Measurements from ENCODE around the gene CPEB4.

- TF ChIP-seq, protein P1, sequence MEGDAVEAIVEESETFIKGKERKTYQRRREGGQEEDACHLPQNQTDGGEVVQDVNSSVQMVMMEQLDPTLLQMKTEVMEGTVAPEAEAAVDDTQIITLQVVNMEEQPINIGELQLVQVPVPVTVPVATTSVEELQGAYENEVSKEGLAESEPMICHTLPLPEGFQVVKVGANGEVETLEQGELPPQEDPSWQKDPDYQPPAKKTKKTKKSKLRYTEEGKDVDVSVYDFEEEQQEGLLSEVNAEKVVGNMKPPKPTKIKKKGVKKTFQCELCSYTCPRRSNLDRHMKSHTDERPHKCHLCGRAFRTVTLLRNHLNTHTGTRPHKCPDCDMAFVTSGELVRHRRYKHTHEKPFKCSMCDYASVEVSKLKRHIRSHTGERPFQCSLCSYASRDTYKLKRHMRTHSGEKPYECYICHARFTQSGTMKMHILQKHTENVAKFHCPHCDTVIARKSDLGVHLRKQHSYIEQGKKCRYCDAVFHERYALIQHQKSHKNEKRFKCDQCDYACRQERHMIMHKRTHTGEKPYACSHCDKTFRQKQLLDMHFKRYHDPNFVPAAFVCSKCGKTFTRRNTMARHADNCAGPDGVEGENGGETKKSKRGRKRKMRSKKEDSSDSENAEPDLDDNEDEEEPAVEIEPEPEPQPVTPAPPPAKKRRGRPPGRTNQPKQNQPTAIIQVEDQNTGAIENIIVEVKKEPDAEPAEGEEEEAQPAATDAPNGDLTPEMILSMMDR (IDR thresholded peaks at IDR 0.05) = no peak
- TF ChIP-seq POLR2A (IDR thresholded peaks at IDR 0.05) (no peak), POLR2AphosphoS5 (IDR thresholded peaks at IDR 0.05; ENCODE audit: insufficient read depth in 1 of 2, low read depth in 1 of 2) (peak in 1 of 2 donors; percentile 36)
These were observed 7.4 kb downstream of the CPEB4 start for GRCh38 chr5:173895401-173896165.

Data from vagina (tissue), 2 donors.